ENCODE measurements around the gene CKAP5.

- TF ChIP-seq, protein P1, sequence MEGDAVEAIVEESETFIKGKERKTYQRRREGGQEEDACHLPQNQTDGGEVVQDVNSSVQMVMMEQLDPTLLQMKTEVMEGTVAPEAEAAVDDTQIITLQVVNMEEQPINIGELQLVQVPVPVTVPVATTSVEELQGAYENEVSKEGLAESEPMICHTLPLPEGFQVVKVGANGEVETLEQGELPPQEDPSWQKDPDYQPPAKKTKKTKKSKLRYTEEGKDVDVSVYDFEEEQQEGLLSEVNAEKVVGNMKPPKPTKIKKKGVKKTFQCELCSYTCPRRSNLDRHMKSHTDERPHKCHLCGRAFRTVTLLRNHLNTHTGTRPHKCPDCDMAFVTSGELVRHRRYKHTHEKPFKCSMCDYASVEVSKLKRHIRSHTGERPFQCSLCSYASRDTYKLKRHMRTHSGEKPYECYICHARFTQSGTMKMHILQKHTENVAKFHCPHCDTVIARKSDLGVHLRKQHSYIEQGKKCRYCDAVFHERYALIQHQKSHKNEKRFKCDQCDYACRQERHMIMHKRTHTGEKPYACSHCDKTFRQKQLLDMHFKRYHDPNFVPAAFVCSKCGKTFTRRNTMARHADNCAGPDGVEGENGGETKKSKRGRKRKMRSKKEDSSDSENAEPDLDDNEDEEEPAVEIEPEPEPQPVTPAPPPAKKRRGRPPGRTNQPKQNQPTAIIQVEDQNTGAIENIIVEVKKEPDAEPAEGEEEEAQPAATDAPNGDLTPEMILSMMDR (IDR thresholded peaks at IDR 0.05), result no peak
- TF ChIP-seq EZH2 (IDR thresholded peaks at IDR 0.05), result no peak
- TF ChIP-seq EZH2phosphoT487 (IDR thresholded peaks at IDR 0.05), result no peak
These were observed 18.1 kb downstream of the CKAP5 start for GRCh38 chr11:46827995-46828394.

All from neural progenitor cell (in vitro differentiated cells).